ENCODE data around the gene IFI27. TPM values are rescaled to one million over a fixed set of nuclear protein-coding genes. Genes with fewer than 3 reads are reported as not detected.

IFI27 gene
- polyA plus RNA-seq, 1 of the 3 experiments (the other 2 are of a cell fraction), result 1.2 TPM

DNA sequence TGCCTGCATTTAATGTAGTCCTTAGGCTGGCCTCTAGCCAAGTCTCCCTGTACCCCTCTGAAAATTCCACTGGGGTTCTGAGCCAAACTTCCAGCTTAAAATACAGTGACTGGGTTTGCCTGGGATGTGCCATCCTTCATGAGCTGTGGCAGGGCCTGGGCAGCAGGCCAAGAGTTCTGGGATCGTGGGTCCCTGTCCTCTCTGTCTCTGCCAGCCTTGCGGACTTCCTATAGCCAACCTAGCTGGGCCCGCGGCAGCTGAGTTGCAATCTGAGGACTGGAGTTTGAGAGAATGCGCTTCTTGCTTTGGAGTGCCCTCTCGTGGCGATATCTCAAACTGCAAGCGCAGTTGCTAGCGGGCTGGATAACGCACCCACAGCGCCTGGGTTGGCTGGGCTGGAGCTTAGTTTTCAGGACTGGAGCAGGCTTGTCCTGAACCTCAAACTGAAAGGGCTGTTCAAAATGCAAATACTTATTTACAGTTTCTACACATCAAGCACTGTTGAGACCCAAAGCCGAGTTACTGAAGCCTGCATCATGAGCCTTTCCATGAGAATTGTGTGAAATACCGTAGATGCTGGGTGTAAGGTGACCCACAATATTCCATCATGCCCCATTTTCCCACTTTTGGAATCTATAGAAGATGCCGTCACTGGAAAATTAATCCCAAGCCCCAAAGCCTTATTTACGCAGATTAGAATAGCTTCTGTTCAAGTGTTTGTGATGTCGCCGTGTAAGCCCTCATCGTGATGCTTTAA is 26.2 kb downstream of the IFI27 start (continued):
- TF ChIP-seq CHD2 (IDR thresholded peaks at IDR 0.05; ENCODE audit: low read length, partially characterized antibody) (peak; percentile 57), FOSL2 (IDR thresholded peaks at IDR 0.05; ENCODE audit: borderline replicate concordance, low read depth) (no peak), EP300 (IDR thresholded peaks at IDR 0.05; ENCODE audit: borderline replicate concordance in 1 of 2, low read depth in 1 of 2, low read length in 1 of 2) (no peak), RCOR1 (IDR thresholded peaks at IDR 0.05; ENCODE audit: low read length) (peak; percentile 59; the same call in 1 of the 2 replicates), TAF1 (IDR thresholded peaks at IDR 0.05; ENCODE audit: borderline replicate concordance, low read depth, low read length) (no peak), FOXJ3 (CRISPR knock-in tag; IDR thresholded peaks at IDR 0.05) (no peak), RAD21 (IDR thresholded peaks at IDR 0.05; ENCODE audit: low read length) (peak; percentile 98), RXRA (IDR thresholded peaks at IDR 0.05; ENCODE audit: borderline replicate concordance, low read depth) (no peak), NRF1 (IDR thresholded peaks at IDR 0.05; ENCODE audit: low read depth, low read length) (0 out of 2 replicates have a peak, but pooled peaks have one; percentile 7), GATA2 (CRISPR knock-in tag; IDR thresholded peaks at IDR 0.05) (no peak), NFIC (IDR thresholded peaks at IDR 0.05; ENCODE audit: borderline replicate concordance) (peak; percentile 52; the same call in 1 of the 2 replicates), JUND (IDR thresholded peaks at IDR 0.05) (no peak)
- TF ChIP-seq, protein P1, sequence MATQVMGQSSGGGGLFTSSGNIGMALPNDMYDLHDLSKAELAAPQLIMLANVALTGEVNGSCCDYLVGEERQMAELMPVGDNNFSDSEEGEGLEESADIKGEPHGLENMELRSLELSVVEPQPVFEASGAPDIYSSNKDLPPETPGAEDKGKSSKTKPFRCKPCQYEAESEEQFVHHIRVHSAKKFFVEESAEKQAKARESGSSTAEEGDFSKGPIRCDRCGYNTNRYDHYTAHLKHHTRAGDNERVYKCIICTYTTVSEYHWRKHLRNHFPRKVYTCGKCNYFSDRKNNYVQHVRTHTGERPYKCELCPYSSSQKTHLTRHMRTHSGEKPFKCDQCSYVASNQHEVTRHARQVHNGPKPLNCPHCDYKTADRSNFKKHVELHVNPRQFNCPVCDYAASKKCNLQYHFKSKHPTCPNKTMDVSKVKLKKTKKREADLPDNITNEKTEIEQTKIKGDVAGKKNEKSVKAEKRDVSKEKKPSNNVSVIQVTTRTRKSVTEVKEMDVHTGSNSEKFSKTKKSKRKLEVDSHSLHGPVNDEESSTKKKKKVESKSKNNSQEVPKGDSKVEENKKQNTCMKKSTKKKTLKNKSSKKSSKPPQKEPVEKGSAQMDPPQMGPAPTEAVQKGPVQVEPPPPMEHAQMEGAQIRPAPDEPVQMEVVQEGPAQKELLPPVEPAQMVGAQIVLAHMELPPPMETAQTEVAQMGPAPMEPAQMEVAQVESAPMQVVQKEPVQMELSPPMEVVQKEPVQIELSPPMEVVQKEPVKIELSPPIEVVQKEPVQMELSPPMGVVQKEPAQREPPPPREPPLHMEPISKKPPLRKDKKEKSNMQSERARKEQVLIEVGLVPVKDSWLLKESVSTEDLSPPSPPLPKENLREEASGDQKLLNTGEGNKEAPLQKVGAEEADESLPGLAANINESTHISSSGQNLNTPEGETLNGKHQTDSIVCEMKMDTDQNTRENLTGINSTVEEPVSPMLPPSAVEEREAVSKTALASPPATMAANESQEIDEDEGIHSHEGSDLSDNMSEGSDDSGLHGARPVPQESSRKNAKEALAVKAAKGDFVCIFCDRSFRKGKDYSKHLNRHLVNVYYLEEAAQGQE (IDR thresholded peaks at IDR 0.05; ENCODE audit: low read depth, low read length), result 0 out of 2 replicates have a peak, but pooled peaks have one; percentile 14

DNA sequence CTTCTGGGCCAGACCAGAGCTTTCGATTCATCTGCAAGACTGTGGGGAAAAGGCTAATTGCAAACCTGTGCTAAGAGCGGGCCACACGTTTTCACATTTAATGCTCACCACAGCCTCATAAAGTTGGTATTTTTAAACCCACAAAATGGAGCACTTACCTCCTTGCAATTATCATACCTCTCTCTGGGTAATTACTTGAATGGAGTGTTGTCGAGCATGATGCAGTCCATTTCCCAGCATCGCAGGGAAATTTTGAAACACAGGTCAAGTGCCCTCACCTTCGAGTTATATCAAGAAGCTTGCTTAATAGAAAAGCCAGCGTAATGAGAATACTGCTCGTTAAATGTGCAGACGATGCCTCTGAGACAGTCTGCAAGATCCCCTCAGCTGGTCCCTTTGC is 27.7 kb downstream of the IFI27 start:
- CTCF ChIA-PET, result interaction anchor here (1.2 to 5.2 kb wide), 10 partner anchors 14 to 483 kb away, joined by 3 to 132 read pairs (median 20); no protein-coding TSS in a partner anchor
- H3K4me2 ChIP-seq, result no peak overlapping the region
- no peak overlapping the region for H3K27ac ChIP-seq (ENCODE audit: low read depth in 2 of 2, low read length in 1 of 2)
- no peaks in the 10 kb centered on the region for H3F3A ChIP-seq (replicated peaks; ENCODE audit: insufficient read depth)
- POLR2A ChIA-PET, result no interaction called here
- no peak overlapping the region for H3K9ac ChIP-seq
- H3K36me3 ChIP-seq (replicated peaks in 1 of 2; ENCODE audit: control insufficient read depth in 1 of 2, insufficient read depth in 2 of 2, low read length in 1 of 2), result no peaks in the 10 kb centered on the region
- H3K9me3 ChIP-seq, result no peaks in the 10 kb centered on the region
- no peaks in the 10 kb centered on the region for H3K79me2 ChIP-seq (ENCODE audit: insufficient read depth)
- H4K20me1 ChIP-seq (ENCODE audit: insufficient read depth), result no peaks in the 10 kb centered on the region
- 63% methylated on average over 9 of the region's 9 CpGs for WGBS (ENCODE audit: low lambda C conversion rate)
- no peak for TF ChIP-seq POLR2AphosphoS5 (IDR thresholded peaks at IDR 0.05; ENCODE audit: low read depth, low read length)
- TF ChIP-seq EP300 (IDR thresholded peaks at IDR 0.05; ENCODE audit: borderline replicate concordance in 1 of 2, low read depth in 1 of 2, low read length in 1 of 2), result no peak
- TF ChIP-seq FOSL2 (IDR thresholded peaks at IDR 0.05; ENCODE audit: borderline replicate concordance, low read depth), result no peak
- no peaks in the 10 kb centered on the region for H3K9me2 ChIP-seq
- no peak overlapping the region for H3K4me3 ChIP-seq (ENCODE audit: low read depth in 2 of 2, low read length in 1 of 2)
- no peak overlapping the region for H2AFZ ChIP-seq (ENCODE audit: low read depth)
- no peaks in the 10 kb centered on the region for H3K27me3 ChIP-seq (ENCODE audit: insufficient read depth)
- H3K4me1 ChIP-seq (ENCODE audit: control insufficient read depth in 1 of 2, insufficient read depth in 2 of 2, low read depth in 1 of 2, low read length in 1 of 2), result peaks cover 0 to 3% of the 10 kb centered on the region in 2 experiments; a peak in 2 of 4 replicates
- DNase-seq, result no peak
